GM12801 (cell line): ENCODE data around the gene RMI2.

ENCODE experiments used
- TF ChIP-seq, protein P1 (sequence below): IDR thresholded peaks from one replicate; pipeline ENCODE4 v1.5.1; 2011; ENCODE audit warnings: control low read depth; ENCODE audit not compliant: insufficient read length; ENCODE audit errors: extremely low read depth

Gene RMI2

DNA sequence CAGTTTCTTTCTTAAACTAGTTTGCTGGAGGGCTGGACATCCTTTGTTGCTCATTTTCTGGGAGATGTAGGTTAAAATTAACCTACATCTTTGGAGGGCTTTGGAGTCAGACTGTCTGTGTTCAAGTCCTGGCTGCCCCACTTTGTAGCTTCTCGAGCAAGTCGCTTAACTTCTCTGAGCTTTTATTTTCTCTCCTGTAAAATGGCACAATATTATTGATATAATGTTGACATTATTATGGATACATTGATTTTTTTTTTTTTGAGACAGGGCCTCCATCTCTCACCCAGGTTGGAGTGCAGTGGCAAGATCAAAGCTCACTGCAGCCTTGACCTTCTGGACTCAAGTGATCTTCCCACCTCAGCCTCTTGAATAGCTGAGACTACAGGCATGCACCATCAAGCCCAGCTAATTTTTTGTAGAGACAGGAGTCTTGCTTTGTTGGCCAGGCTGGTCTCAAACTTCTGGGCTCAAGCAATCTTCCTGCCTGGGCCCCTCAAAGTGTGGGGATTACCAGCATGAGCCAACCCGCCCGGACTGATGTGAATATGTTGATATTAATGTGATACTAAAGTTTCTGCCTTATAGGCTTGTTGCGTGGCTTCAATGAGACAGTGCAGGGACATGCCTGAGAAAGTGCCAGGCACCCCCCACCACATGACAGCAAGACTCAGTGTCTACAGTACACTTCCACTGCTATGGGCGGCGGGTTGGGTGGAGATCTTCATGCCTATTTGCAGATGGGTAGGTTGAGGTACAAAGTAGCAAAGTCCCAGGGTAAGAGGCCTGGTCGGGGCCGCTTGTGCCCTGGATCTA, 31.6 kb upstream of the RMI2 start:
- TF ChIP-seq, protein P1, sequence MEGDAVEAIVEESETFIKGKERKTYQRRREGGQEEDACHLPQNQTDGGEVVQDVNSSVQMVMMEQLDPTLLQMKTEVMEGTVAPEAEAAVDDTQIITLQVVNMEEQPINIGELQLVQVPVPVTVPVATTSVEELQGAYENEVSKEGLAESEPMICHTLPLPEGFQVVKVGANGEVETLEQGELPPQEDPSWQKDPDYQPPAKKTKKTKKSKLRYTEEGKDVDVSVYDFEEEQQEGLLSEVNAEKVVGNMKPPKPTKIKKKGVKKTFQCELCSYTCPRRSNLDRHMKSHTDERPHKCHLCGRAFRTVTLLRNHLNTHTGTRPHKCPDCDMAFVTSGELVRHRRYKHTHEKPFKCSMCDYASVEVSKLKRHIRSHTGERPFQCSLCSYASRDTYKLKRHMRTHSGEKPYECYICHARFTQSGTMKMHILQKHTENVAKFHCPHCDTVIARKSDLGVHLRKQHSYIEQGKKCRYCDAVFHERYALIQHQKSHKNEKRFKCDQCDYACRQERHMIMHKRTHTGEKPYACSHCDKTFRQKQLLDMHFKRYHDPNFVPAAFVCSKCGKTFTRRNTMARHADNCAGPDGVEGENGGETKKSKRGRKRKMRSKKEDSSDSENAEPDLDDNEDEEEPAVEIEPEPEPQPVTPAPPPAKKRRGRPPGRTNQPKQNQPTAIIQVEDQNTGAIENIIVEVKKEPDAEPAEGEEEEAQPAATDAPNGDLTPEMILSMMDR, result no peak

GRCh38 chr16:11314309-11314894, 30.9 kb upstream of the RMI2 start:
- TF ChIP-seq, protein P1, result no peak

- TF ChIP-seq, protein P1, result no peak
These were observed 29.7 kb upstream of the RMI2 start for GRCh38 chr16:11315510-11315909.

- TF ChIP-seq, protein P1, result no peak
These were observed 28.8 kb upstream of the RMI2 start for GRCh38 chr16:11316331-11317015.

DNA sequence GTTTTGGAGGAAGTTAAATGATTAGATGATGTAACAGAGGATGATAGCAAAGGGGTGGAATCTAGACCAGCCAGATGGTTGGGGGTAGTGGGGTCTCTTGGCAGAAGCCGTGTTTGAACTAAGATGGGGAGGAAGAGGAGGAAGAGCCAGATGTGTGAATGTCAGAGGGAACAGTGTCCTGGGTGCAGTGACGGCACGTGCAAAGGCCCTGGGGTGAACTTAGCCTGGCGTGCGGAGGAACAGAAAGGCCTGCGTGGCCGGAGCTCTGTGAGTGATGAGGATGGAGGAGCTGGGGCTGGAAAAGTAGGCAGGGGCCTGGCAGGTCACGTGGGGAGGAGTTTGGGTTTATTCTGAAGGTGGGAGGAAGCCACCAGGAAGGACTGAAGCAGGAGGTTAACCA, 26.4 kb upstream of the RMI2 start:
- TF ChIP-seq, protein P1, result no peak

DNA sequence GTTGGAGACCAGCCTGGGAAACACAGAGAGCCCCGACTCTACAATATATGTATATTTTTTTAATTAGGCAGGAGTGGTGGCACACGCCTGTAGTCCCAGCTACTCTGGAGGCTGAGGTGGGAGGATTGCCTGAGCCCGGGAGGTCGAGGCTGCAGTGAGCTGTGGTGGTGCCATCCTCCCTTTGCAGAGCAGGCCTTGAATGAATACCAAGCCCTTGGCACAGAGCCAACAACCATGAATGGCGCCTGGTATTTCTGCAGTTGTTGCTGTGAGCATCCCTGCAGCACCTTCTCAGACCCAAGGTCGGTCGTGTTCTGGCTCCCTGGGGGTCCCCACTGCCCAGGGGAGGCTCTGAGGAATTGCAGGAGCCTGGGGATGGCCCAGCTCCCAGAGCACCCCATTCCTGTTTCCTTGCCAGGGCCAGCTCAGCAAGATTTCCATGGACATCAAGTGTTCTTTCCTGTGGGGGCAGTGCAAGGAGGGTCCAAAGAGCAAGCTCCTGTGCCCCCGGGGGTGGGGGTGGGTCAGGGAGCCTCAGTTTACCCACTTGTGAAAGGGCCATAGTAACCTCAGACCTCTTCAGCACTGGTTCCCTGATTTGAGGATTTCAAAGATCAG, 25.6 kb upstream of the RMI2 start:
- TF ChIP-seq, protein P1, result no peak

GRCh38 chr16:11320170-11320569, 25.1 kb upstream of the RMI2 start:
- TF ChIP-seq, protein P1, result no peak
